Esophagus muscularis mucosa (tissue), 4 donors: ENCODE data around the gene IDE. TPM values are rescaled to one million over a fixed set of nuclear protein-coding genes. Genes with fewer than 3 reads are reported as not detected.

Source experiments
- DNase-seq: peaks from one replicate; pipeline ENCODE4 v3.0.0-alpha.2; 2017; ENCODE audit errors: extremely low spot score
- H3K27ac ChIP-seq, 4 donors: fragments of 200-600 bp; sonication (generic); replicated peaks in 1 of 4; 1 replicate in 3 of 4; 2 replicates in 1 of 4; pipeline ENCODE4 v1.5.1; 2016 to 2019; ENCODE audit warnings: mild to moderate bottlenecking in 1 of 4
- H3K27me3 ChIP-seq, 4 donors: fragments of 200-600 bp; sonication (generic); one replicate each; pipeline versions ENCODE4 v1.5.1 to v1.6.0; 2016 to 2019
- H3K36me3 ChIP-seq, 4 donors: fragments of 200-600 bp; sonication (generic); one replicate each; pipeline ENCODE4 v1.5.1; 2016 to 2019
- H3K4me1 ChIP-seq, 4 donors: fragments of 200-600 bp; sonication (generic); one replicate each; pipeline ENCODE4 v1.5.1; 2016 to 2019
- H3K4me3 ChIP-seq, 4 donors: fragments of 200-600 bp; sonication (generic); 1 replicate in 2 of 4; 2 replicates in 2 of 4; pipeline ENCODE4 v1.5.1; 2016 to 2019; ENCODE audit warnings: mild to moderate bottlenecking in 4 of 4, moderate library complexity in 1 of 4
- H3K9me3 ChIP-seq, 4 donors: fragments of 200-600 bp; sonication (generic); 1 replicate in 3 of 4; 2 replicates in 1 of 4; pipeline ENCODE4 v1.5.1; 2016 to 2019
- CTCF ChIP-seq, 3 experiments: fragments of 200-600 bp in 2 of 3; fragments of 450-650 bp in 1 of 3; sonication (generic) in 2 of 3; IDR thresholded peaks; one replicate each; pipeline ENCODE4 v1.5.1; 2017 to 2019; ENCODE audit warnings: antibody characterized with exemption in 3 of 3, mild to moderate bottlenecking in 2 of 3, moderate library complexity in 1 of 3
- EP300 ChIP-seq: sonication (generic); formaldehyde crosslinking; IDR thresholded peaks from one replicate; pipeline ENCODE4 v1.6.1; 2017; ENCODE audit warnings: antibody characterized with exemption
- POLR2A ChIP-seq: fragments of 450-650 bp; IDR thresholded peaks from one replicate; pipeline ENCODE4 v1.6.1; 2017; ENCODE audit warnings: antibody characterized with exemption, moderate library complexity, mild to moderate bottlenecking, low read depth
- POLR2AphosphoS5 ChIP-seq, 2 donors: sonication (generic); formaldehyde crosslinking; IDR thresholded peaks; one replicate each; pipeline ENCODE4 v1.6.1; 2017; ENCODE audit warnings: antibody characterized with exemption in 2 of 2
- WGBS: methylation state at CpG from one replicate; pipeline ENCODE4 v1.1.5; 2018; 5-methylcytosine and 5-hydroxymethylcytosine counted together
- intact Hi-C: fragments of 100-400 bp; cut with DNase I; formaldehyde crosslinking; loops from one replicate; pipeline ENCODE4 v1.15.1; 2023
- total RNA-seq, 4 donors: library from RNA; depleted of rRNA; stranded (reverse); fragments of >200 nt; gene quantifications; one replicate each; pipeline versions ENCODE4 v1.1.0 to v1.2.1, GENCODE V29; 2016

Gene IDE
- total RNA-seq = 10 to 100 TPM; 27.0 to 33.1 (median 30.7) TPM

- DNase-seq = peak; percentile 95
- intact Hi-C loops = loop anchor here (1.0 to 10.0 kb wide), 2 partner anchors 57 to 311 kb away; no protein-coding TSS in a partner anchor
- peak within 1 kb of the TSS; percentile 86 to 95 (median 94) for H3K27ac ChIP-seq
- no peak for TF ChIP-seq EP300
- TF ChIP-seq POLR2AphosphoS5 (IDR thresholded peaks at IDR 0.05) = peak; percentile 74 to 84
- TF ChIP-seq CTCF (IDR thresholded peaks at IDR 0.05) = peak; percentile 71 to 91 (median 74)
- peaks cover 21 to 37% (median 34%) of the 10 kb centered on the region in 4 donors for H3K4me1 ChIP-seq
- H3K9me3 ChIP-seq = no peaks in the 10 kb centered on the region
- WGBS = no CpG with 5 or more reads among the region's 80 CpGs
- no peaks in the 10 kb centered on the region for H3K27me3 ChIP-seq
- H3K4me3 ChIP-seq = peak within 1 kb of the TSS; percentile 71 to 97 (median 86)
- H3K36me3 ChIP-seq = peaks cover 0 to 9% (median 0%) of the 10 kb centered on the region in 4 donors
Measured at GRCh38 chr10:92573798-92574547, at the start of gene IDE. IDE (minus strand) TSS chr10:92574093; CDS start chr10:92574019, 74 bp downstream.

DNA sequence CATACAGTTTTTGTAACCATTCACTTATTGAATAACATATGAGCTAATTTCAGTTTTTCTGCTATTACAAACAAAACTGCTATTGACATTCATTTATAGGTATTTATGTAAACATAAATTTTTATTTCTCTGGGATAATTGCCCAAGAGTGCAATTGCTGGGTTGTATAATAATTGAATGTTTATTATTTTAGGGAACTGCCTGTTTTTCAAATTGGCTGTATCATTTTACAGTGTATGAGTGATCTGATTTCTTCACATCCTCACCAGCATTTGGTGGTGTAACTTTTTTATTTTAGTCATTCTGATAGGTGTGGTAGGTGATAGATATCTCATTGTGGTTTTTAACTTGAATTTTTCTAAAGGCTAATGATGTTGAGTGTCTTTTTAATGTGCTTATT, 45.5 kb upstream of the IDE start:
- Histone ChIP-seq H3K36me3 (no peaks in the 10 kb centered on the region), H3K27ac (no peak overlapping the region), H3K9me3 (no peaks in the 10 kb centered on the region), H3K27me3 (no peaks in the 10 kb centered on the region), H3K4me3 (no peak overlapping the region), H3K4me1 (no peaks in the 10 kb centered on the region)
- no peak for TF ChIP-seq EP300
- no peak for TF ChIP-seq POLR2A
- TF ChIP-seq CTCF (IDR thresholded peaks at IDR 0.05) = no peak
- no peak for TF ChIP-seq POLR2AphosphoS5 (IDR thresholded peaks at IDR 0.05)
- DNase-seq = no peak
- intact Hi-C loops = no loop called here

DNA sequence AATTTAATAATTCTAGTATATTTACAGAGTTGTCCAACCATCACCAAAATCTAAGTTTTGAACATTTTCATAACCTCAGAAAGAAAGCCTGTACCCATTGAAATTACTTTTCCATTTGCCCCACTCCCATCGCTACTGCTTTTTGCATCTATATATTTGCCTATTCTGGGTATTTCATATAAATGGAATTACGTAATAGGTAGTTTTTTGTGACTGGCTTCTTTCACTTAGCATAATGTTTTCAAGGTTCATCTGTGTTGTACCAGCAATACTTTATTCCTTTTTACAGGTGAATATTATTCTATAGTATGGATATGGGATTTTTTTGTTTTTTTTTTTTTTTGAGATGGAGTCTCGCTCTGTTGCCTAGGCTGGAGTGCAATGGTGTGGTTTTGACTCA, 41.6 kb upstream of the IDE start:
- WGBS = 97% methylated on average over 3 of the region's 3 CpGs
- H3K4me1 ChIP-seq = no peaks in the 10 kb centered on the region
- no peak for DNase-seq
- no peak overlapping the region for H3K27ac ChIP-seq
- TF ChIP-seq EP300 = no peak
- TF ChIP-seq POLR2AphosphoS5 (IDR thresholded peaks at IDR 0.05) = no peak
- TF ChIP-seq CTCF (IDR thresholded peaks at IDR 0.05) = no peak
- TF ChIP-seq POLR2A = no peak
- H3K4me3 ChIP-seq = no peak overlapping the region
- no peaks in the 10 kb centered on the region for H3K9me3 ChIP-seq
- intact Hi-C loops = no loop called here
- no peaks in the 10 kb centered on the region for H3K27me3 ChIP-seq
- H3K36me3 ChIP-seq = no peaks in the 10 kb centered on the region

DNA sequence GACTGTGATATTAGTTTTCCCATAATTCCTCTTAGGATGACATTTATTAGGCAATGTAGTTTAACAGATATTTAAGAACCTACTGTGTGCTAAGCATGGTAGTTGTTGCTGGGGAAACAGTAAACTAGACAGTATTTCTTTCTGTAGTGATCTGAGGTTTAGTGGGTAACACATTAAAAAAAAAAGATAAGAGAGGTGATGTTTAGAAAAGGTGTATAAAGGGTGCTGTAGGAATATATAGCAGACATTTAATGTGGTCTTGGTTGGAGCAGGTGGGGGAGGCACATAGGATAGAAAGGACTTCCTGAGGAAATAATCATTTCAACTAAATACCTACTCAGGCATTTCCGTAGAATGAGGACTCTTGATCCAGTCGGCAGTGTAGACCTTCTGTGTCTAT, 30.9 kb upstream of the IDE start:
- WGBS = 82% methylated on average over 2 of the region's 2 CpGs
- H3K9me3 ChIP-seq = no peaks in the 10 kb centered on the region
- H3K27ac ChIP-seq = no peak overlapping the region
- no peak overlapping the region for H3K4me3 ChIP-seq
- H3K36me3 ChIP-seq = no peaks in the 10 kb centered on the region
- no peak for DNase-seq
- no peaks in the 10 kb centered on the region for H3K4me1 ChIP-seq
- H3K27me3 ChIP-seq = no peaks in the 10 kb centered on the region
- intact Hi-C loops = no loop called here
- TF ChIP-seq POLR2AphosphoS5 (IDR thresholded peaks at IDR 0.05) = no peak
- TF ChIP-seq CTCF (IDR thresholded peaks at IDR 0.05) = no peak
- no peak for TF ChIP-seq POLR2A
- TF ChIP-seq EP300 = no peak

- no peaks in the 10 kb centered on the region for H3K27me3 ChIP-seq
- H3K9me3 ChIP-seq = no peaks in the 10 kb centered on the region
- TF ChIP-seq CTCF (IDR thresholded peaks at IDR 0.05) = no peak
- TF ChIP-seq EP300 = no peak
- H3K4me3 ChIP-seq = no peak overlapping the region
- H3K36me3 ChIP-seq = no peaks in the 10 kb centered on the region
- H3K27ac ChIP-seq = no peak overlapping the region
- intact Hi-C loops = no loop called here
- no peak for DNase-seq
- 90% methylated on average over 1 of the region's 1 CpG for WGBS
- peaks cover 3 to 8% (median 6%) of the 10 kb centered on the region in 4 donors for H3K4me1 ChIP-seq
Measured at GRCh38 chr10:92598321-92598720, 24.4 kb upstream of the IDE start.
